NCI-H510A (cell line): ENCODE results near the gene OR52W1.

Experiments used
- DNase-seq: peaks from one replicate; lab custom pipeline; 2025; lab: John Stamatoyannopoulos, UW

Gene OR52W1, protein sequence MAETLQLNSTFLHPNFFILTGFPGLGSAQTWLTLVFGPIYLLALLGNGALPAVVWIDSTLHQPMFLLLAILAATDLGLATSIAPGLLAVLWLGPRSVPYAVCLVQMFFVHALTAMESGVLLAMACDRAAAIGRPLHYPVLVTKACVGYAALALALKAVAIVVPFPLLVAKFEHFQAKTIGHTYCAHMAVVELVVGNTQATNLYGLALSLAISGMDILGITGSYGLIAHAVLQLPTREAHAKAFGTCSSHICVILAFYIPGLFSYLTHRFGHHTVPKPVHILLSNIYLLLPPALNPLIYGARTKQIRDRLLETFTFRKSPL

DNA sequence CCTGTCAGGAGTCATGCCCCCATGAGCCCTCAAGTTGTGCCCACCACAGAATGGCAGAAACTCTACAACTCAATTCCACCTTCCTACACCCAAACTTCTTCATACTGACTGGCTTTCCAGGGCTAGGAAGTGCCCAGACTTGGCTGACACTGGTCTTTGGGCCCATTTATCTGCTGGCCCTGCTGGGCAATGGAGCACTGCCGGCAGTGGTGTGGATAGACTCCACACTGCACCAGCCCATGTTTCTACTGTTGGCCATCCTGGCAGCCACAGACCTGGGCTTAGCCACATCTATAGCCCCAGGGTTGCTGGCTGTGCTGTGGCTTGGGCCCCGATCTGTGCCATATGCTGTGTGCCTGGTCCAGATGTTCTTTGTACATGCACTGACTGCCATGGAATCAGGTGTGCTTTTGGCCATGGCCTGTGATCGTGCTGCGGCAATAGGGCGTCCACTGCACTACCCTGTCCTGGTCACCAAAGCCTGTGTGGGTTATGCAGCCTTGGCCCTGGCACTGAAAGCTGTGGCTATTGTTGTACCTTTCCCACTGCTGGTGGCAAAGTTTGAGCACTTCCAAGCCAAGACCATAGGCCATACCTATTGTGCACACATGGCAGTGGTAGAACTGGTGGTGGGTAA lies at the start of gene OR52W1:
Gene OR52W1 (plus strand): TSS at position 51 of the 637 bp plus-strand sequence. CDS start 0 bp downstream, at position 51.
- no peak for DNase-seq

DNA sequence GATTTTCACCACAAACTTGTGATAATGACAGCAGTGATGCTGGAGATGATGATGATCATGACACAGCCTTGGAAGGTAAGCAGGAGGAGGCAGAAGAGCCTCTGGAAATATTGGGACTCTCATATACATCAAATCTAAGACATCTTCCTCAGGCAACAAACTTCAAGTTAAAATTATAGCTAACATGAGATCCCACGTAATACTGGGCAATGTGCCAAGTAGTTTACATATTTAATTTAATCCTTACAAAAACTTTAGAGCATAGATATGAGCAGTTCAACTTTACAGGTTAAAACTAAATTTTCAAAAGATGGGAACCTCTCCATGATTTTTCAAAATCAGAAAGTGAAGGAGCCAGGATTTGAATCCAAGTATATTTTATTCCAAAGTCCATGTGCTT lies 47.9 kb upstream of the OR52W1 start:
- no peak for DNase-seq

GRCh38 chr11:6152126-6152525 lies 46.9 kb upstream of the OR52W1 start:
- DNase-seq: no peak

DNA sequence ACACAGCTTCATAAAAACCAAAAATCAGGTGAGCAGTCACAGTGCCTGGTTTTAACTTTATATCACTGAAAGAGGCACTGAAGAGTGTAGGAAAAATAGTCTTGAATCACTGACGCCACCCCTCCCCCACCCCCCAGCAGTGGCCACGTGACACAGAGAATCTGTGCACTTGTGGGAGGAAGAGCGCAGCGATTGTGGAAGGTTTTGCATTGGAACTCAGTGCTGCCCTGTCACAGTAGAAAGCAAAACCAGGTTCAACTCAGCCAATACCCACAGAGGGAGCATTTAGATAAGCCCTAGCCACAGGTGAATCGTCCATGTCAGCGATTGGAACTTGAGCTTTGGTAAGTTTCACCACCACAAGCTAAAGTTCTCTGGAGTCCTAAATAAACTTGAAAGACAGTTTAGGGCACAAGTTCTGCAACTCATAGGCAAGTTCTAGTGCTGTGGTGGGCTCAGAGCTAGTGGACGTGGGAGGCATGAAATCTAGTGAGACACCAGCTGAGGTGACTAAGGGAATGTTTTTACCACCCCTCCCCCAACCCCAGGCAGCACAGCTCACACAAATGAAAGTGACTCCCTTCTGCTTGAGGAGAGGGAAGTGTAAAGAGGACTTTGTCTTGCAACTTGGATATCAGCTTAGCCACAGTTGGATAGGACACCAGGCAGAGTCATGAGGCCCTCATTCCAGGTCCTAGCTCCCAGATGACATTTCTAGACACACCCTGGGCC lies 42.2 kb upstream of the OR52W1 start:
- DNase-seq: no peak

GRCh38 chr11:6170226-6170625 lies 28.8 kb upstream of the OR52W1 start, which contains the start of gene OR52B2:
Gene OR52B2, minus strand, starts transcription at chr11:6170326. Its CDS starts 0 bp downstream, at chr11:6170326.
- no peak for DNase-seq

DNA sequence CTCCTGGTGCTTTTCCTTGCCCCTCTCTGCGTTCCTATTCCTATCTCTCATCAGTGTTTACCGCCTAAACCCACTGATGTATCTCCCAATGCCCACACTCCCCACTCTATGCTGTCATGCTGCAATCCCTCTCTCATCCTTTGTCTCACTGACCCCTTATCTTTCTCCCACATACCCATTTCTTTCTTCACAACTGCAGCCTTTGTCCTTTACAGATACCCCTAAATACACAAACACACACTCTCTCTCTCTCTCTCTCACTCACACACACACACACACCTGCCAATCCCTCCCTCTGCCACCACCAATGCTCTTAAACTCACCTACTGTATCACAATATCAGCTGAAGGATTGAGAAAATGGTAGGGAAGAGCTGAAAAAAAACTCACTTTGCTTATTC lies 23.6 kb upstream of the OR52W1 start:
- DNase-seq: no peak

- DNase-seq: no peak
These were observed 7.3 kb upstream of the OR52W1 start for GRCh38 chr11:6191742-6192141.

GRCh38 chr11:6194065-6194581 lies 4.9 kb upstream of the OR52W1 start:
- DNase-seq: no peak

GRCh38 chr11:6196396-6196795 lies 2.6 kb upstream of the OR52W1 start:
- DNase-seq: no peak

DNA sequence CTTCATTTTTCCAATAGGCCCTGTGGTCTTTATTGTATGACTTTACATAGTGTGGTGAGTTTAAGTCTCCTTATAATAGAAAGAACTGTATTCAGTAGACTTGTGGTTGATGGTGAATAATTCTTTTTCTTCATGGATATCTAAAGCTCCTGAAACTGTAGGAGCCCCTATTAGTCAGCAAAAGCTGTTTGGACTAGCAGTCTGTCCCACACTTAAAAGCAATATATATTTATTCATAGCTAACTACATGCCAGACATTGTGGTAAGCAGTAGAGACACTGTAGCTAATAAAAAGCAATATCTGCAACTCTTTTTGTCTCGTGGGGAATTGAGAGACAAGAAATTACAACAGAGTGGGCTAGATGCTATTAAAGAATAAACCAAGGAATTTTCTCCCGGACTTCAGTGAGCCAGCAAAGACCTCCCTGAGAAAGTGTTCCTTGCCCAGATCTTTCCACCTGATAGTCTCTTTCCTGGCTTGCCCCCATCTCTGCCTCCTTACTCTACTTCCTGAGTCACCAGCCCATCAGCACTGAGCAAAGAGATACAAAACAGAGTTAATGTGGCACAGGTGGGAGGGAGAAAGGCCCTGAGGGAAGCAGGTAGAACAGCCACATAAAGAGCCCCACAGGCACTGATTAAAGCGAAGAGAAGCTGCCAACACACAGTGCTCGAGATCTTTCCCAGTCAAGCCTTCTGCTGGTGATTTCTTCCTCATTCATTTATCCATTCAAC lies 1.4 kb upstream of the OR52W1 start:
- no peak for DNase-seq

- DNase-seq: no peak
These were observed 2.0 kb downstream of the OR52W1 start for GRCh38 chr11:6200975-6201374.

DNA sequence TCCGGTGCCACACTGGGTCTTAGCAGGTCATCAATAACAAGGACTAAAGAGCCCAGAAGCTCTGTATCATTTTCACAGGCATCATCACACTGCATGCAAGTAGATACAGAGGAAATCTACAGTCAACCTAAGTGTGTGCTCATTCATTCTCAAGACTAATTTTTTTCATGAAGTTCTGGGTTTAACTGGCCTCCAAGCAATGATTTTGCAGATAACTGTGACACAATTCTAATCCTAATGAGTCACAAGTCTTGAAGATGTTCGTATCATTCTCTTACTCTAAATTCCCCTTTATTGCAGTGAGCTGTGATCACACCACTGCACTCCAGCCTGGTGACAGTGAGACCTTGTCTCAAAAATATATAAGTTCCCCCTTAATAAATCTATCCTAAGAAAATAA lies 2.5 kb downstream of the OR52W1 start:
- no peak for DNase-seq

- no peak for DNase-seq
These were observed 3.0 kb downstream of the OR52W1 start for GRCh38 chr11:6202041-6202440.

DNA sequence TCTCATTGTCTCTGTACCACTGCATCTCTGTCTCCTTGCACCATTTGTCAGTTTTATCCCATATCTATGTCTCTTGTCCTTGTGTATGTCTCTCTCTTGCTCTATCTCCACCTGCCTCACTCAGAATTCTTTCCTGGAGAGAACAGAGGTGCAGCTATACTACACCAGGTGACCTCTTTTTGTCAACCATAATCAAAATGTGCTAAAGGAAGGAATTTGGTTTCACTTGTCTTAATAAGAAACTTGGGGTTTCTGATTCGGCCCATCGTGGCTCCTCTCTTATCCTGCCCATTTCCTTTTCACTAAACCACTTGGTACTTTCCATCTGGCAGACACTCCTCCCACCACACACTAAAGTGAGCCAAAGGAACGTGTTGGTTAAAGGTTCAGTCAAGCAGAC lies 4.3 kb downstream of the OR52W1 start:
- no peak for DNase-seq

DNA sequence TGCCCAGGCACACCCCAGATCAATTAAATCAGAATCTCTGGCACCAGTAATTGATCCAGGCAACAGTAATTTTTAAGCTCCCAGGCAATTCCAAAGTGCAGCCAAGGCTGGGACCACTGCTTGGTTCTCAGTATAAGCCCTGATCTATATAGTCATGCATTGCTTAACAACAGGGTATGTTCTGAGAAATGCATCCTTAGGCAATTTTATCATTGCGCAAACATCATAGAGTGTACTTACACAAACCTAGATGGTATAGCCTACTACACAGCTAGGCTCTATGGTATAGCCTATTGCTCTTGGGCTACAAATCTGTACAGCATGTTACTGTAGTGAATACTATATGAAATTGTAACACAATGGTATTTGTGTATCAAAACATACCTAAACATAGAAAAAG lies 5.7 kb downstream of the OR52W1 start:
- DNase-seq: no peak

DNA sequence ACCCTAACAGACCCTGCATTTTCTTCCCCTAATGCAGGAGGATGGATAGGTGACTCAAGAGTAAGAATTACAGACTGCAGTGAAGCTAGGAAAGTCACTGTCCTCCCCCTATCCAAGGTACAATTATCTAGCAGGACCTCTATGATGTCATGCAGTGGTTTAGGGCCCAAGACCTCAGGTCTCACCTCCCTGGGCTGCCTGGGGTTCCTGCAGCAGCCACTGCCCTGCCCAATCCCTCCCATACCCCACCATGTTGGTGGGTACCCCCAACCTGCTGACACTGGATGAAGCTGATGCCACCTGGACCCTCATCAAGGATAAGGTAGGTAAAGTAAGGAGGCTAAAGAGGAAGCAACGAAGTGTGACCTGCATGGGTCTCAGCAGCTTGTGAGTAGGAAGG lies 6.3 kb downstream of the OR52W1 start, which contains the start of gene C11orf42:
Gene C11orf42 (plus strand): TSS at position 192 of the 400 bp plus-strand sequence. CDS start 59 bp downstream, at position 251.
- DNase-seq: no peak

GRCh38 chr11:6206456-6207180 lies 7.6 kb downstream of the OR52W1 start:
- DNase-seq: no peak

GRCh38 chr11:6209801-6210200 lies 10.8 kb downstream of the OR52W1 start:
- no peak for DNase-seq

GRCh38 chr11:6210274-6210955 lies 11.4 kb downstream of the OR52W1 start:
- DNase-seq: no peak

DNA sequence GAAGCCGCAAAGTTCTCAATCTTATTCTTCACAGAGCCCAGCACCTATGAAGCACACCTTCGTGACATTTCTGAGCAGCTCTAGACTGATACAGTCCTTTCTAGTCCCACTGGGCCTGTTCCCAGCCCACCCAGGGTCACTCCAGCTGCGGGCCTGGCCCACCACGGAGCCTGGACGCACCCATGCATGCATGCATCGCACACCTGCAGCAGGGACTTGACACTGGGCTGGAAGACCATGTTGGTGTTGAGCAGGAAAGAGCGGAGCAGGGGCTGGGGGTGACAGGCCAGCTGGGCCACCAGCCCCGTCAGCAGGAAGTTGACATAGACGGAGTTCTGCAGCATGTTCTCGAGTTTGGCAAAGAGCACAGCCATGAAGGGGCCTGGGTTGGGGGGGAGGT lies 15.5 kb downstream of the OR52W1 start:
- no peak for DNase-seq

- DNase-seq: no peak
These were observed 17.5 kb downstream of the OR52W1 start for GRCh38 chr11:6216501-6216900.
